Mesothelial cell of epicardium (in vitro differentiated cells): Measurements from ENCODE around the gene SLC16A5. TPM values are rescaled to one million over a fixed set of nuclear protein-coding genes. Genes with fewer than 3 reads are reported as not detected.

ENCODE experiments used
- DNase-seq, 2 experiments: peaks; one replicate each; pipeline ENCODE4 v3.0.0; 2021; ENCODE audit warnings: low spot score in 2 of 2; ENCODE audit not compliant: unreplicated experiment in 2 of 2
- H3K27ac Mint-ChIP-seq: 2 replicates; pipeline ENCODE4 v1.8.0; 2021; ENCODE audit warnings: mixed read lengths
- H3K27me3 Mint-ChIP-seq: 2 replicates; pipeline ENCODE4 v1.8.0; 2021; ENCODE audit warnings: low read depth, mixed read lengths
- H3K36me3 Mint-ChIP-seq: 2 replicates; pipeline ENCODE4 v1.8.0; 2021; ENCODE audit warnings: mixed read lengths
- H3K4me1 Mint-ChIP-seq: 2 replicates; pipeline ENCODE4 v1.8.0; 2021; ENCODE audit warnings: mixed read lengths
- H3K4me3 Mint-ChIP-seq: 2 replicates; pipeline ENCODE4 v1.8.0; 2021; ENCODE audit warnings: mild to moderate bottlenecking, moderate library complexity, mixed read lengths
- H3K9me3 Mint-ChIP-seq: 2 replicates; pipeline ENCODE4 v1.8.0; 2021; ENCODE audit warnings: mixed read lengths
- total RNA-seq: library from RNA; stranded (reverse); gene quantifications from 3 replicates; pipeline ENCODE4 v1.2.1, GENCODE V29; 2021
- TF ChIP-seq, protein P1 (sequence below): fragments of 200-600 bp; sonication (generic); IDR thresholded peaks from one replicate; pipeline ENCODE4 v1.5.0; 2021; ENCODE audit warnings: antibody characterized with exemption; ENCODE audit not compliant: unreplicated experiment

Gene SLC16A5
- total RNA-seq, 1 donor from 2014 or later = 46.4 TPM

DNA sequence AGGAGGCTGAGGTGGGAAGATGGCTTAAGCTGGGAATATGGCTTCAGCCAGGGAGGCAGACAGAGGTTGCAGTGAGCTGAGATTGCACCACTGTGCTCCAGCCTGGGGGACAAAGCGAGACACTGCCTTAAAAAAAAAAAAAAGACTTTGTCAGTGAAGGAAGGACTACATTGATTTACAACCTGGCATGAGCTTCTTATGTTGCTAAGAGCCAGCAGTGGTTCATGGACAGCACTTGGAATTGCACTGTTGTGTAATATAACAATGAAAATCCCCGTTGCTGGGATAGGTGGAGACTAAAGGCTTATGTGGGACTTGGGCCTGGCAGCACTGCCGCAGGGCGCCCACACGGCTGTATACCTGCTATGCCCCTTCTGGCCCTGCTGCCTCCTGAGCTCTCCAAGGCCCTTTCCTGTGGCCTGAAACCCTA, 14.1 kb upstream of the SLC16A5 start:
- TF ChIP-seq, protein P1, sequence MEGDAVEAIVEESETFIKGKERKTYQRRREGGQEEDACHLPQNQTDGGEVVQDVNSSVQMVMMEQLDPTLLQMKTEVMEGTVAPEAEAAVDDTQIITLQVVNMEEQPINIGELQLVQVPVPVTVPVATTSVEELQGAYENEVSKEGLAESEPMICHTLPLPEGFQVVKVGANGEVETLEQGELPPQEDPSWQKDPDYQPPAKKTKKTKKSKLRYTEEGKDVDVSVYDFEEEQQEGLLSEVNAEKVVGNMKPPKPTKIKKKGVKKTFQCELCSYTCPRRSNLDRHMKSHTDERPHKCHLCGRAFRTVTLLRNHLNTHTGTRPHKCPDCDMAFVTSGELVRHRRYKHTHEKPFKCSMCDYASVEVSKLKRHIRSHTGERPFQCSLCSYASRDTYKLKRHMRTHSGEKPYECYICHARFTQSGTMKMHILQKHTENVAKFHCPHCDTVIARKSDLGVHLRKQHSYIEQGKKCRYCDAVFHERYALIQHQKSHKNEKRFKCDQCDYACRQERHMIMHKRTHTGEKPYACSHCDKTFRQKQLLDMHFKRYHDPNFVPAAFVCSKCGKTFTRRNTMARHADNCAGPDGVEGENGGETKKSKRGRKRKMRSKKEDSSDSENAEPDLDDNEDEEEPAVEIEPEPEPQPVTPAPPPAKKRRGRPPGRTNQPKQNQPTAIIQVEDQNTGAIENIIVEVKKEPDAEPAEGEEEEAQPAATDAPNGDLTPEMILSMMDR = no peak
- peak overlapping the region; percentile 72 for H3K27ac Mint-ChIP-seq
- H3K9me3 Mint-ChIP-seq = no peaks in the 10 kb centered on the region
- DNase-seq = no peak
- H3K4me1 Mint-ChIP-seq = peaks cover 12% of the 10 kb centered on the region
- no peak overlapping the region for H3K4me3 Mint-ChIP-seq
- H3K36me3 Mint-ChIP-seq = no peaks in the 10 kb centered on the region
- no peaks in the 10 kb centered on the region for H3K27me3 Mint-ChIP-seq

DNA sequence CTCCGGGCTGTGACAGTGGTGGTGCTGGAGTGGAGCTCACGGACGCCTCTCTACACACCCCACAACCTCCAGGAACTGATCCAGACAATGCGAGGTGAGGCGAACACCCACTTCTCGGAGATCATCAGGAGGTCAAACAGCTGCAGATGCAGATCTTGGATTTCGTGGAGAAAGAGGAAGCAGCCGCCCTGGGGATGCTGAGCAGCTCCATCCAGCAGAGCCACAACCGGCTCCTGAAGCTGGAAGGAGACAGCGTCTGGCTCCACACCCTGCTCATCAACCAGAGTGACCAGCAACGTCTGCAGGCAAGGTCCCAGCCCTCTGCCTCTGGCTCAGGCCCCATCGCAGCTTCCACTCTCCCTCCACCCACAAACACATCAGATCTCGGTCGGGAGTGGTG, 13.2 kb upstream of the SLC16A5 start:
- H3K9me3 Mint-ChIP-seq = no peaks in the 10 kb centered on the region
- no peaks in the 10 kb centered on the region for H3K36me3 Mint-ChIP-seq
- TF ChIP-seq, protein P1 = no peak
- no peak overlapping the region for H3K27ac Mint-ChIP-seq
- peaks cover 19% of the 10 kb centered on the region for H3K4me1 Mint-ChIP-seq
- no peak overlapping the region for H3K4me3 Mint-ChIP-seq
- DNase-seq = no peak
- H3K27me3 Mint-ChIP-seq = no peaks in the 10 kb centered on the region

DNA sequence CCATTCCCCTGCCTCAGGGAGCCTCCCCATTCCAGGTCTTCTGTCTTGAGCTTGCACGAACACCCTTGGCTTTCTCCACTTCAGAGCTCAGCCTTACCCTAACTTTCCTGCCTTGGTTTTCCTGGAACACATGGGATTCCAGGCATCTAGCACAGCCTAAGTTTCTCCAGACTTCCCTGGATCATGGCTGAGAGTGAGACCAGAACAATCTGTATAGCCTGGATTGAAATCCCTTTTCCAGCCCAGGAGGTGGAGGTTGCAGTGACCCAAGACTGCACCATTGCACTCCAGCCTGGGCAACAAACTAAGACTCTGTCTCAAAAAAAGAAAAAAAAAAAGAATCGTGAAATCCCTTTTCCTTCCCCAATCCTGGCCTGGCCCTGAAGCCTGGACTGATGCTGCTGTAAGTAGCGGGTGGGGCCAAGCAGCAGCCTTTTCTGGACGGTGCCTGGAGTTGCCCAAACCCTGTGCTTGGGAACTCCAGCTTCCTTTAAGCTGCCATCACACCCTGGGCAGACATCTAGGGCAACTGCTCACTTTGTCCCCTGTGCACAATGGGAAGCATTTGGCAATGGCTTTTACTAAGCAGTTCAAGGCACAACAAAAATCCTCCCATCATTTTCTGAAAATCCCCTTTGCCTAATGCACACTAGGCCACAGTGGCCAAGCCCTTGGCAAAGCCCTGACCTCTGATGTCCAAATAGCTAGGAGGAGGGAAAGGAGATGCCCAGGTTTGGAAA, 12.0 kb upstream of the SLC16A5 start:
- Mint-ChIP-seq H3K36me3 (no peaks in the 10 kb centered on the region), H3K4me3 (no peak overlapping the region), H3K27me3 (no peaks in the 10 kb centered on the region), H3K4me1 (peaks cover 19% of the 10 kb centered on the region), H3K9me3 (no peaks in the 10 kb centered on the region), H3K27ac (no peak overlapping the region)
- DNase-seq = no peak
- TF ChIP-seq, protein P1 = no peak

DNA sequence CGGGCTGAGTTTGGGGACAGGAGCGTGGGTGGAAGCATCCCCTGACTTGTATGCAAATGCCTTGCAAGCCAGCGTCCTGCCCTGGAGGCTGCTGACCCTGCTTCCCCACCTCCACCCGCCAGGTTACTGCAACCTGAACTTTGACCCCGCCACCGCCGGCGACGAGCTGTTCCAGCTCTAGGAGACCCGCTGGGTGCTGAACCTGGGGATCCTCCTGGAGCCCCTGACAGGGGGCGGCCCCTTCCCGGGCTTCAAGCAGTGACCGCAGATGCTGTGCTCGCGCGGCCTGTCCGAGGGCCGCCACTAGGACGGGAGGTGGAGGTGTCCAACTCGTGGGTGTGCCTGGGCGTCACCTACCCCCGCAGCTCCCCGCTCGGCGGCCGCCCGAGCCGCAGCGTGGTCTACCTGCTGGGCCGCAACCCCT, 10.7 kb upstream of the SLC16A5 start:
- no peaks in the 10 kb centered on the region for H3K27me3 Mint-ChIP-seq

DNA sequence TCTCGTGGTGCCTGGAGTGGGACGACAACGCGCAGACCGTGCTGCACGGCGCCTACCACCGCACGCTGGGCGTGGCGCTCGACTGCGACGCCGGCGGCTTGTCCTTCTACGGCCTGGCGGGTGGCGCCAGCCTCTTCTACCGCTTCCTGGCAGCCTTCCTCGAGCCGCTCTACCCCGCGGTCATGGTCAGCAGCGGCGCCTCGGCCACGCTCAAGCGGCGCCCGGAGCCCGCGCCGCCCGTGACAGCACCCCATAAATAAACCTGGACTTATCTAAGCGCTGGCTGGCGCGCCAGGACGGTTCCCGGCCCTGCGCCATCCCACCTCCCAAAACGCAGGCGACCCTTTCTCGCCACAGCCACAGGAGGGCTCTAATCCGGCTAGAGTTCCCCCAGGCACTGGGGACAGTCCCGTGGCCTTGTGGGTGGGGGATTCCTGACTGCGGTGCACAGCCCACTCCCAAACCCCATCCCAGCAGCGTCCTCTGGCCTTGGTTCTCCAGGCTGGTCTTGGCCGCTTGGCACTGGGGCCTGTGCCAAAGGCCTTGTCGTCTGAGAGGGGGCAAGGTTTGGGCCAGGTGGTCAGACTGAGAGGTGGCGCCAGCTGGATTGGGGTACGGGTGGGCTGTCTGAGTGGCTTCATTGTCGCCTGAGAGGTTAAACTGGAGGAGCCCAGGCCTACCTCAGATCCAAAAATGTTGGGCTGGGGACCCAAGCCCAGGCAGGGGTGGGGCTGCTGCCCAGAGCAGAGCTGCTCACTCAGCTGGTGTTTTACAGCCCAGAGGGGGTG, 10.1 kb upstream of the SLC16A5 start:
- Mint-ChIP-seq H3K36me3 (no peaks in the 10 kb centered on the region), H3K4me1 (peaks cover 20% of the 10 kb centered on the region), H3K4me3 (no peak overlapping the region), H3K9me3 (no peaks in the 10 kb centered on the region), H3K27ac (no peak overlapping the region), H3K27me3 (no peaks in the 10 kb centered on the region)
- DNase-seq = no peak
- TF ChIP-seq, protein P1 = no peak

More for the DNA sequence above, 10.7 kb upstream of the SLC16A5 start:
- Mint-ChIP-seq H3K27ac (no peak overlapping the region), H3K36me3 (no peaks in the 10 kb centered on the region), H3K4me1 (peaks cover 19% of the 10 kb centered on the region), H3K9me3 (no peaks in the 10 kb centered on the region), H3K4me3 (no peak overlapping the region)
- TF ChIP-seq, protein P1 = no peak
- no peak for DNase-seq
